Stimulated activated CD4-positive, alpha-beta T cell treated with anti-CD3 and anti-CD28 coated beads, Interleukin-2, amount 100 ng/mL, for 48 hours (primary cell): Measurements from ENCODE around the gene CD70.
A peak's percentile ranks its signal among the peaks of the same experiment; 100 is the strongest.
"Not testable (repeated sequence)": the region's sequence is repeated elsewhere in the genome, so short reads cannot be mapped to it uniquely, and the experiment has no call there.

Source experiments
- DNase-seq, 2 donors: peaks; one replicate each; pipeline ENCODE4 v3.0.0-alpha.2; 2020

CD70 gene

GRCh38 chr19:6568816-6569215 is 22.1 kb downstream of the CD70 start:
- DNase-seq: no peak

- DNase-seq: no peak
Measured at GRCh38 chr19:6568010-6568526, 22.9 kb downstream of the CD70 start.

- not testable (repeated sequence) for DNase-seq
Measured at GRCh38 chr19:6566727-6567126, 24.2 kb downstream of the CD70 start.

DNA sequence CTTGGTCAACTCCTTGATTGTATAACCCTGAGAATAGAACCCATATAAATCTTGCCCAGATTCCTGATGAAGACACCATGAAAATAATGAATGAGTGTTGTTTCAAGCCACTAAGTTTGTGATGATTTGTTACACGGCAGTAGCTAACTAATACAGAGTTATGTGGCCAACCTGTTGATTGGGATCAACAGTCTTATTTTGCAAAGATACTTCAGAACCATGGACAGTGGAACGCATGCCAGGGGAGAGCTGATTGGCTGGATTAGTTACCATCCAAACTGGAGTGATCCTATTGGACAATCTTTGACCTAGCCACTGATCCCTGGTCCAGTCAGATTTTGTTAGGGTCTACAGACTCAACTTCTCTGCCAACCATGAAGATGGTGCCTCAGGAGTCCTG is 26.6 kb downstream of the CD70 start:
- DNase-seq: peak in 1 of 2 donors; percentile 10

DNA sequence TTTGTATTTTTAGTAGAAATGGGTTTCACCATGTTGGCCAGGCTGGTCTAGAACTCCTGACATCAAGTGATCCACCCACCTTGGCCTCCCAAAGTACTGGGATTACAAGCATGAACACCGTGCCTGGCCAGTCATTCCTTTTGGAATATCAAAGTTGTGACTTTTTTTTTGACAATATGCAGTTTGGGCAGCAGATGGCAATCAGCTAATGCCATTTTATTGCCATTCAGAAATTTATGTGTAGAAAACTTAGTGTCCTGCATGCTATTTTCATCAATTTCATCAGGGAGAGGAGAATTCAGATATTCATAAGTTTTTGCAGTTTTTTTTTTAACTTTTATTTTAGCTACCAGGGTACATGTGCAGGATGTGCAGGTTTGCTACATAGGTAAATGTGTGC is 28.5 kb downstream of the CD70 start:
- DNase-seq: not testable (repeated sequence)

GRCh38 chr19:6556480-6557195 is 34.3 kb downstream of the CD70 start:
- DNase-seq: no peak

DNA sequence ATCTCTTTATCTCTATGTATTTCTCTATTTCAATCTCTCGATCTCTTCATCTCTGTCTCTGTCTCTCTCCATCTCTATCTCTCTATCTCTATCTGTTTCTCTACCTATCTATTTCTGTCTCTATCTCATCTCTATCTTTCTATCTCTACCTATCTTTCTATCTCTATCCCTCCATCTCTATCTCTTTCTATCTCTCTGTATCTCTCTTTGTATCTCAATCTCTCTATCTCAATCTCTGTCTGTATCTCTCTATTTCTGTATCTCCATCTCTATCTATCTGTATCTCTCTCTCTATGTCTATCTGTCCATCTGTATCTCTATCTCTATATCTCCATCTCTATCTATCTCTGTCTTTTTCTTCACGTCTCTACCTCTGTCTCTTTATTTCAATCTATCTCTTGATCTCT is 34.9 kb downstream of the CD70 start:
- DNase-seq: no peak

- peak; percentile 38 to 48 for DNase-seq
Measured at GRCh38 chr19:6551607-6552450, 39.1 kb downstream of the CD70 start.

GRCh38 chr19:6551091-6551490 is 39.9 kb downstream of the CD70 start:
- DNase-seq: no peak

- DNase-seq: not testable (repeated sequence)
Measured at GRCh38 chr19:6550679-6551078, 40.3 kb downstream of the CD70 start.

- DNase-seq: no peak
Measured at GRCh38 chr19:6543866-6544347, 47.0 kb downstream of the CD70 start.

DNA sequence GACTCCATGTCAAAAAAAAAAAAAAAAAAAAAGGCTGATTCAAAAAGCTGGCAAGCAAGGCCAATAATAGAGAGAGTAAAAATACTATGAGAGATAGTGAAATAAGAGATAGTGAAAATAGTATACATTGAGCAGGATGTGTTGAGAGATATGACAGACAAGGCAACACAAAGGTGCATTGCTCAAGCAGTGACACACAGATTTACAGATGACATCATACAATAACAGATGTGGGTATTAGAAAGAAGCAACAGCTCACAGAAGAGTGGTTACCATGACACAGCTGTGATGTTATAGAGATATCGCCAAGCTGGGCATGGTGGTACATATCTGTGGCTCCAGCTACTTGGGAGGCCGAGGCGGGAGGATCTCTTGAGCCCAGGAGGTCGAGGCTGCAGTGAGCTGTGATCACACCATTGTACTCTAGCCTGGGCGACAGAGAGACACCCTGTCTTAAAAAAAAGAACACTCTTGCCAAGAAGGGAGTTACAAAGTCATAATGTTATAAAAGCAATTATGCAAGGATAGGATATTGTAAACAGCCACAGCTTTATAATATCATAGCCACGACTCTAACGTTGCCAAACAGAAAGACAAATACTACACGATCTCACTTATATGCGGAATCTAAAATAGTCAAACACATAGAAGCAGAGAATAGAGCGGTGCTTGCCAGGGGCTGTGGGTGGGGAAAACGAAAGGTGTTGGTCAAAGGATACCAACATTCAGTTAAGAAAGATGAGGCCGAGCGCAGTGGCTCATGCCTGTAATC is 49.8 kb downstream of the CD70 start:
- DNase-seq: no peak

DNA sequence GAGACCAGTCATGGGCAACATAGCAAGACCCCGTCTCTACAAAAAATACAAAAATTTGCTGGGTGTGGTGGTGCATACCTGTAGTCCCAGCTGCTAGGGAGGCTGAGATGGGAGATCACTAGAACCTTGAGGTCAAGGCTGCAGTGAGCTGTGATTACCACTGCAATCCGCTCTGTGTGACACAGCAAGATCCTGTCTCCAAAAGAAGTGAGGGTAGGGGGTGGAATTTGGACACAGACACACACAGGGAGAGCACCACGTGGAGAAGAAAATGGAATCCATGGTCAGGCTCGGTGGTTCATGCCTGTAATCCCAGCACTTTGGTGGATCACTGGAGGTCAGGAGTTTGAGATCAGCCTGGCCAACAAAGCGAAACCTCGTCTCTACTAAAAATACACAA is 51.4 kb downstream of the CD70 start:
- DNase-seq: no peak
